H1 (cell line): ENCODE data around the gene EN2. TPM values are rescaled to one million over a fixed set of nuclear protein-coding genes. Genes with fewer than 3 reads are reported as not detected.

Source experiments
- ASH2L ChIP-seq: fragments of 200-600, 300-600 bp; sonication (generic); IDR thresholded peaks from one replicate; pipeline ENCODE4 v1.7.1; 2017; ENCODE audit warnings: low read length
- ATF2 ChIP-seq: IDR thresholded peaks from 2 replicates; pipeline ENCODE4 v1.6.1; 2012; ENCODE audit warnings: low read length, inconsistent platforms
- ATF3 ChIP-seq: IDR thresholded peaks from 2 replicates; pipeline ENCODE4 v1.6.1; 2011; ENCODE audit warnings: low read depth, mild to moderate bottlenecking, low read length; ENCODE audit not compliant: insufficient read depth
- CHD7 ChIP-seq: fragments of 300-600 bp; sonication (generic); IDR thresholded peaks from 2 replicates; pipeline ENCODE4 v1.7.1; 2012; ENCODE audit warnings: low read length, moderate library complexity, mild to moderate bottlenecking, inconsistent platforms; ENCODE audit not compliant: insufficient replicate concordance
- EP300 ChIP-seq, 2 experiments: IDR thresholded peaks; 1 replicate in 1 of 2; 2 replicates in 1 of 2; pipeline ENCODE4 v1.6.1; 2011 to 2012; ENCODE audit warnings: low read depth in 2 of 2, low read length in 2 of 2, mild to moderate bottlenecking in 2 of 2, borderline replicate concordance in 1 of 2, inconsistent platforms in 1 of 2, moderate library complexity in 1 of 2
- FOSL1 ChIP-seq: IDR thresholded peaks from 2 replicates; pipeline ENCODE4 v1.6.1; 2011; ENCODE audit warnings: mild to moderate bottlenecking, low read depth, low read length, moderate library complexity; ENCODE audit not compliant: insufficient read depth
- polyA plus RNA-seq, 7 experiments: library from polyadenylated mRNA; depleted of rRNA in 3 of 7; stranded (reverse) in 5 of 7; unstranded in 2 of 7; fragments of >200 nt in 5 of 7; fragments of 200-250 nt in 2 of 7; gene quantifications; 1 replicate in 5 of 7; 2 replicates in 1 of 7; 4 replicates in 1 of 7; pipeline versions ENCODE4 v1.2.1 to v1.2.3, GENCODE V29; 2011 to 2013; ENCODE audit warnings: missing spikeins in 2 of 7, mixed read lengths in 2 of 7
- total RNA-seq: library from RNA; stranded (reverse); fragmentation: NEBNext Ultra II Directional; extraction: Animal tissue kit (Norgen Biotek cat#: 25700); gene quantifications from 2 replicates; pipeline ENCODE4 v1.2.1, GENCODE V29; 2021

Gene EN2
- total and polyA plus RNA-seq, 2 of the 8 experiments (the other 6 are each of a cell fraction or from before 2014, with no cell fraction given), result not detected

- TF ChIP-seq CHD7, result peak; percentile 29
- peak; percentile 14 for TF ChIP-seq ASH2L
- no peak for TF ChIP-seq EP300 (IDR thresholded peaks at IDR 0.05; ENCODE audit: borderline replicate concordance in 1 of 2, low read depth in 2 of 2, low read length in 2 of 2)
- TF ChIP-seq ATF3, result no peak
- TF ChIP-seq ATF2, result no peak
- no peak for TF ChIP-seq FOSL1
Observed at GRCh38 chr7:155467846-155468784, 10.2 kb downstream of the EN2 start (continued).
